Measurements from ENCODE around the gene MEI1. TPM values are rescaled to one million over a fixed set of nuclear protein-coding genes. Genes with fewer than 3 reads are reported as not detected.
A peak's percentile ranks its signal among the peaks of the same experiment; 100 is the strongest.

MEI1 gene
- total RNA-seq, 1 experiment from 2014 or later = not detected

DNA sequence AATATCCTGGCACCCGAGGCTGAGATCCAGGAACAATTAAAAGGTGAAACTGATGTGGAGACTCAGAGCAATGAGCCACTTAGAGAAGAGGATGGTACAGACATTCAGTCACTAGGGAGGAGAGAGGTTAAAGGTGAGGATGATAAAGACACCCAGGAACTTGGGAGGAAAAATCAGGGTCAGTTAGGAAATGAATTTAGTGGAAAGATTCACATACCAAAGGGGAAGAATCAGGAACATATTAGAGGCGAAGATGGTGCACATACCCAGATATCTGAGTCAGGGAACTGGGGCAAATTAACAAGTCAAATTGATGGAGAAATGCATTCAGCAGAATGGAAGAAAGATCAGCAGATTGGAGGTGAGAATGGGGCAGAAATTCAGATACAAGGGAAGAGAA lies 4.1 kb upstream of the MEI1 start:
- no peaks in the 10 kb centered on the region for H3K9me3 ChIP-seq
- no peaks in the 10 kb centered on the region for H3K27me3 ChIP-seq (replicated peaks; ENCODE audit: control insufficient read depth, insufficient read depth, low read length)
- Mint-ChIP-seq H3K4me1 (ENCODE audit: low read depth, unreplicated experiment) (no peaks in the 10 kb centered on the region), H3K27ac (ENCODE audit: unreplicated experiment) (no peak overlapping the region), H3K36me3 (ENCODE audit: insufficient read depth, unreplicated experiment) (peaks cover 5% of the 10 kb centered on the region), H3K9me3 (ENCODE audit: unreplicated experiment) (no peaks in the 10 kb centered on the region), H3K27me3 (ENCODE audit: insufficient read depth, unreplicated experiment) (no peaks in the 10 kb centered on the region), H3K4me3 (ENCODE audit: unreplicated experiment) (no peak overlapping the region)
- intact Hi-C loops (cut with micrococcal nuclease; ENCODE audit: unreplicated experiment) = no loop called here
- no peaks in the 10 kb centered on the region for H3K36me3 ChIP-seq (ENCODE audit: control insufficient read depth, insufficient read depth, low read length)
- TF ChIP-seq, protein P1, sequence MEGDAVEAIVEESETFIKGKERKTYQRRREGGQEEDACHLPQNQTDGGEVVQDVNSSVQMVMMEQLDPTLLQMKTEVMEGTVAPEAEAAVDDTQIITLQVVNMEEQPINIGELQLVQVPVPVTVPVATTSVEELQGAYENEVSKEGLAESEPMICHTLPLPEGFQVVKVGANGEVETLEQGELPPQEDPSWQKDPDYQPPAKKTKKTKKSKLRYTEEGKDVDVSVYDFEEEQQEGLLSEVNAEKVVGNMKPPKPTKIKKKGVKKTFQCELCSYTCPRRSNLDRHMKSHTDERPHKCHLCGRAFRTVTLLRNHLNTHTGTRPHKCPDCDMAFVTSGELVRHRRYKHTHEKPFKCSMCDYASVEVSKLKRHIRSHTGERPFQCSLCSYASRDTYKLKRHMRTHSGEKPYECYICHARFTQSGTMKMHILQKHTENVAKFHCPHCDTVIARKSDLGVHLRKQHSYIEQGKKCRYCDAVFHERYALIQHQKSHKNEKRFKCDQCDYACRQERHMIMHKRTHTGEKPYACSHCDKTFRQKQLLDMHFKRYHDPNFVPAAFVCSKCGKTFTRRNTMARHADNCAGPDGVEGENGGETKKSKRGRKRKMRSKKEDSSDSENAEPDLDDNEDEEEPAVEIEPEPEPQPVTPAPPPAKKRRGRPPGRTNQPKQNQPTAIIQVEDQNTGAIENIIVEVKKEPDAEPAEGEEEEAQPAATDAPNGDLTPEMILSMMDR (IDR thresholded peaks at IDR 0.05; ENCODE audit: insufficient read depth in 1 of 2, low read depth in 1 of 2, low read length in 1 of 2, severe bottlenecking in 1 of 2, unreplicated experiment in 1 of 2) = no peak
- DNase-seq = no peak
- H3K4me3 ChIP-seq (ENCODE audit: low read depth, low read length) = no peak overlapping the region
- CTCF ChIA-PET = no interaction called here
- H3K4me1 ChIP-seq = peaks cover 12% of the 10 kb centered on the region
- POLR2A ChIA-PET = no interaction called here
- BruUV-seq (replicated peaks) = TSS peak; percentile 18

DNA sequence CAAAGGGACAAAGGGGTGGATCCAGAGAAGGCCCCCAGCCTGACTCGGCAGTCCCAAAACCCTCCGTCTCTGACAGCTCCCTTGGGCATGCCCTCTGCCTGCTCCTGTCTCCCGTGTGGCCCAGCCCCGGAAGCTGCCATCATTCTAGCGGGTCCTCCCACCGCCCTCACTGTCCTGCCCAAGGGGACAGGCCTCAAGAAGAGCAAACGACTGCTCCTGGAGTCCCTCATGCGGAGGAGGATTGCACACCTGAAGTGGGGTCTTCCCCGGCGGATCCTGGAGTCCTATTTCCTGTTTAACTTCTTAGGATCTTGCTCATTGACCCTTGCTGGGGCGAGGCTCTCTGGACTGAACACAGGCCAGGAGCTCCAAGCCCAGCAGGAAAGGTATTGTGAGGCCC lies 2.6 kb upstream of the MEI1 start:
- H3K27me3 ChIP-seq (replicated peaks; ENCODE audit: control insufficient read depth, insufficient read depth, low read length) = no peaks in the 10 kb centered on the region
- BruUV-seq (replicated peaks) = no TSS peak
- CTCF ChIA-PET = interaction anchor here (0.7 to 2.5 kb wide), 38 partner anchors 8 to 777 kb away, joined by 3 to 71 read pairs (median 5); partner anchors contain the start of genes CCDC134, CENPM, DESI1 and NDUFA6

DNA sequence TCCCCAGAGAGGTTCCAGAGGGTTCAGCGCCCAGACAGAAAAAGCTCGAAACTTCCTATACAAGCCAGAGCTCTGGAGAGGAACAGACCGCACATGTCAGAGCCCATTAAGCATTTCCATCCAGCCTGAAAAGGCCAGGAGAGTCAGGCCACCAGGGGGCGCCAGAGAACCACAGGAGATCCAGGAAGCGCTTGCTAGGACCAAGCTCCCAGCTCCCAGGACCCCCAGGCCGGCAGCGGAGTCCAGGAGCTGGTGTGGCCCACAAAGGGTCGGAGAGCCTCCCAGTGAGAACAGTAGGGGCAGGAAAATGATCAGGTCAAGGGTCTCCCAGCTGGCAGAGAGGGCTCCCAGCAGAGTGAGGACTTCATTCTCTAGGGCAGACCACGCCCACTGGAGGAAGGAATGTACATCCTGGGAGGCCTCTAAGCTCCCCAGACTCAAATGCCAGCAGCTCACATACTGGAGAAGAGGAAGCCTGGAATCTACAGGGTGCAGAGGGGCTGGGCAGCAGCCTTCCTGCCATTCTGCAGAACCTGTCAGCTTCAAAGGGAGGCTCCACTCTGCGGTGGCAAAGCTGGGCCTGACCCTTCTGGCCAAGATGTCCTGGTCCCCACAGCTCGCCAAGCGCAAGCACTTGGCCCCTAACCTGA lies 2.1 kb upstream of the MEI1 start:
- H3K9me3 ChIP-seq = no peaks in the 10 kb centered on the region
- H3K36me3 ChIP-seq (ENCODE audit: control insufficient read depth, insufficient read depth, low read length) = no peaks in the 10 kb centered on the region
- POLR2A ChIA-PET = interaction anchor here (0.6 to 1.8 kb wide), 10 partner anchors 8 to 878 kb away, joined by 3 to 27 read pairs (median 4); partner anchors contain the start of genes CCDC134, CENPM, PMM1 and SLC25A17
- Mint-ChIP-seq H3K4me1 (ENCODE audit: low read depth, unreplicated experiment) (no peaks in the 10 kb centered on the region), H3K27ac (ENCODE audit: unreplicated experiment) (peak overlapping the region; percentile 94), H3K9me3 (ENCODE audit: unreplicated experiment) (no peaks in the 10 kb centered on the region), H3K27me3 (ENCODE audit: insufficient read depth, unreplicated experiment) (no peaks in the 10 kb centered on the region), H3K36me3 (ENCODE audit: insufficient read depth, unreplicated experiment) (no peaks in the 10 kb centered on the region), H3K4me3 (ENCODE audit: unreplicated experiment) (peak overlapping the region; percentile 72)
- peak overlapping the region; percentile 5 for H3K4me3 ChIP-seq (ENCODE audit: low read depth, low read length)
- DNase-seq = peak; percentile 88 to 93
- intact Hi-C loops (cut with micrococcal nuclease; ENCODE audit: unreplicated experiment) = loop anchor here (1.0 kb wide), 3 partner anchors 49 to 244 kb away; no protein-coding TSS in a partner anchor
- CTCF ChIA-PET = interaction anchor here (0.6 to 2.5 kb wide), 58 partner anchors 8 to 1014 kb away, joined by 3 to 71 read pairs (median 4); partner anchors contain the start of genes CCDC134, CENPM, DESI1 and NDUFA6
- no TSS peak for BruUV-seq (replicated peaks)
- H3K27me3 ChIP-seq (replicated peaks; ENCODE audit: control insufficient read depth, insufficient read depth, low read length) = no peaks in the 10 kb centered on the region
- TF ChIP-seq, protein P1 (IDR thresholded peaks at IDR 0.05; ENCODE audit: insufficient read depth in 1 of 2, low read depth in 1 of 2, low read length in 1 of 2, severe bottlenecking in 1 of 2, unreplicated experiment in 1 of 2) = peak; percentile 86 to 97
- H3K4me1 ChIP-seq = peaks cover 12% of the 10 kb centered on the region

More for the DNA sequence above, 2.6 kb upstream of the MEI1 start:
- TF ChIP-seq, protein P1 (IDR thresholded peaks at IDR 0.05; ENCODE audit: insufficient read depth in 1 of 2, low read depth in 1 of 2, low read length in 1 of 2, severe bottlenecking in 1 of 2, unreplicated experiment in 1 of 2) = no peak
- Histone ChIP-seq H3K4me3 (ENCODE audit: low read depth, low read length) (no peak overlapping the region), H3K9me3 (no peaks in the 10 kb centered on the region), H3K36me3 (ENCODE audit: control insufficient read depth, insufficient read depth, low read length) (no peaks in the 10 kb centered on the region), H3K4me1 (peaks cover 12% of the 10 kb centered on the region)
- intact Hi-C loops (cut with micrococcal nuclease; ENCODE audit: unreplicated experiment) = loop anchor here (1.0 kb wide), 3 partner anchors 50 to 245 kb away; no protein-coding TSS in a partner anchor
- Mint-ChIP-seq H3K27ac (ENCODE audit: unreplicated experiment) (peak overlapping the region; percentile 94), H3K36me3 (ENCODE audit: insufficient read depth, unreplicated experiment) (no peaks in the 10 kb centered on the region), H3K27me3 (ENCODE audit: insufficient read depth, unreplicated experiment) (no peaks in the 10 kb centered on the region), H3K4me1 (ENCODE audit: low read depth, unreplicated experiment) (no peaks in the 10 kb centered on the region), H3K4me3 (ENCODE audit: unreplicated experiment) (peak overlapping the region; percentile 72), H3K9me3 (ENCODE audit: unreplicated experiment) (no peaks in the 10 kb centered on the region)
- no peak for DNase-seq
- POLR2A ChIA-PET = interaction anchor here (0.6 to 1.8 kb wide), 8 partner anchors 9 to 878 kb away, joined by 3 to 27 read pairs (median 4); partner anchors contain the start of genes CCDC134, CENPM, PMM1 and SLC25A17
